Measurements from ENCODE around the gene UBXN11.
"Not testable (repeated sequence)": the region's sequence is repeated elsewhere in the genome, so short reads cannot be mapped to it uniquely, and the experiment has no call there.

Gene UBXN11

DNA sequence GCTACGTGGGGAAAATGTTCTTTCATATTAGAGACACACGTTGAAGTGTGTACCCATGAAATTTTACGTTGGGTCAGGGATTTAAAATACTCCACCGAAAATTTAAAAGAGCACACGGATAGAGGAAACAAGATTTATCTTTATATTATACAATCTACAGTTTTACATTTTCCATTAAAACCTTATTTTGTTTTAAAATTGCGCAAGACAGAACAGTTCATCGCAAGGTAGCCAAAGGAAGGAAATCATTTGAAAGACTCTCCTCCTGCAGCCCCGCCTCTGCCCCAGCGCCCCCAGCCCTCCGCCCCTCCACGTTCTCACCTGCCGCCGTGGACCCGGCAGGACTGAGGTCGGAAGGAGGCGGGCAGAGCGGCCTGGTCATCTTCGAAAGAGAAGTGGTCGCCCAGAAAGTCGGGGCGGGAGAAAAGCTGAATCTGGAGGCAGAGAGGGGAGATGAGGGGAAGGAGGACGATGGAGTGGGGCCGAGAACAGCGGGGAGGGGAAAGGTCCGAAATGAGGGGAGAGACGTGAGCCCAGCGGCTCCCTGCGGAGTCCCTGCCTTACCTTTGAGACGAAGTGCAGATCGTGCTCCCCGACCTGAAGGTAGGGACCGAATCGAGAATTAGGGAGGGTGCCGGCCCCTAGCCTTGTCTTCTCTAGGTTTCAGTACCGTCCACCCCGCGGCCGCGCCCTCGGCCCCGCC lies 29.5 kb upstream of the UBXN11 start:
- peak; percentile 22 for DNase-seq

DNA sequence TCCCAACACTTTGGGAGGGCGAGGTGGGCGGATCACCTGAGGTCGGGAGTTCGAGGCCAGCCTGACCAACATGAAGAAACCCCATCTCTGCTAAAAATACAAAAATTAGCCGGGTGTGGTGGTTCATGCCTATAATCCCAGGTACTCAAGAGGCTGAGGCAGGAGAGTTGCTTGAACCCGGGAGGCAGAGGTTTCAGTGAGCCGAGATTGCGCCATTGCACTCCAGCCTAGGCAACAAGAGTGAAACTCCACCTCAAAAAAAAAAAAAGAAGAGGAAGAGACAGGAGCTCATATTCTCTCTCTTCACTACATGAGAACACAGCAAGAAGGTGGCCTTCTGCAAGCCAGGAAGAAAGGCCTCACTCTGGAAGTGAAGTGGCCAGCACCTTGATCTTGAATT lies 26.9 kb upstream of the UBXN11 start:
- DNase-seq: not testable (repeated sequence)

- no peak for DNase-seq
Measured at GRCh38 chr1:26330276-26330675, 23.8 kb upstream of the UBXN11 start.

- DNase-seq: not testable (repeated sequence)
Measured at GRCh38 chr1:26329380-26329779, 22.9 kb upstream of the UBXN11 start.

GRCh38 chr1:26328597-26328996 lies 22.2 kb upstream of the UBXN11 start:
- no peak for DNase-seq

DNA sequence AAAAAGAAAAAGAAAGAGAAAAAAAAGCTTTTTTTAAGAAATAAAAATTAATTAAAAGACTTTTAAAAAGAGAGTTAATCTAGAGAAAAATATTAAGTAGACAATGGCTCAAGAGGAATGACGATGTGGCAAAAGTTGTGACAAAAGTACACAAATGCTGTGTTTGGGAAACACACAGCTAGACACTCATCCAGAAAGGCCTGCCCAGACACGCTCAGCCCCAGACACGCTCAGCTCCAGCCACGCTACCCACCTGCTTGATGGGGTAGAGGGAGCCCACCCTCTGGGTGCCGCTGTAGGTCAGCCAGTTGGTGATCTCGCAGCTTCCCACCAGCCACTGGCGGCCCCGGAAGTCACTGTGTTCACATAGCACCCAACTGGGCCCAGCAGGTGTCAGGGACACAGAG lies 21.5 kb upstream of the UBXN11 start:
- peak; percentile 56 for DNase-seq

- DNase-seq: no peak
Measured at GRCh38 chr1:26324550-26324949, 18.1 kb upstream of the UBXN11 start.

GRCh38 chr1:26323382-26323781 lies 16.9 kb upstream of the UBXN11 start:
- no peak for DNase-seq

GRCh38 chr1:26322042-26322331 lies 15.6 kb upstream of the UBXN11 start:
- no peak for DNase-seq

DNA sequence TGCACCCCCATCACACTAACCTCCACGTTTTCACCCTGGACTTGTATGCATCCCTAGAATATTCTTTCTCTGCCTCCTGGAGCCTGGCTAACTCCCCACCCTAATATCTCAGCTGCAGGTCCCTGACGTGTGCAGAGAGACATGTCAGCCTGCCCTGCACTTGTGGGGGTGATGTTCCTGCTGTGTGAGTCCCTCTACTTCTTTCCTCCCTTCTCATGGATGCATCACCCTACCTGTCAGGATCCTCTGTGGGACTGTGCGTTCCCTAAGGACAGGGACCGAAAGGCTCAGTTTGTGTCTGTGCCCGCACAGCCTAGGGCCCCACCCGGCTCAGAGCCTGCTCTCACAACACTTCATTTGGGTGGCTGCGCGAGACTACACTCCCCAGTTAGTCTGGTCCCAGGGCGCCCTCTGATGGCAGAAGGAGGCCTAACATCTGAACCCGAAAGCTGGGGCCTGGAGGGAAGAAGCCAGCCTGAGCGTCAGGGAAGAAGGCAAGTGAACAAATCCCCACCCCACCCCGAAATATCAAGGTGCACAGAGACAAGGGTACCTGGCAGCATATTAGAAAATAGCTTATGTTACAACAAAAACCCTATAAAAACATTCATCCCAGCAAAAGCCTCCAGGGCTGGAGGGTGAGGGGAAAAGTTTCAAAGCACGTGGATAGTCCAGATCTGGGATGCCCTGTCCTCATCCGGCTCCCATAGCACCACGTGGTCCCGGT lies 15.0 kb upstream of the UBXN11 start:
- peak; percentile 62 for DNase-seq

GRCh38 chr1:26320896-26321295 lies 14.5 kb upstream of the UBXN11 start:
- no peak for DNase-seq

- no peak for DNase-seq
Measured at GRCh38 chr1:26318338-26319064, 12.1 kb upstream of the UBXN11 start.

DNA sequence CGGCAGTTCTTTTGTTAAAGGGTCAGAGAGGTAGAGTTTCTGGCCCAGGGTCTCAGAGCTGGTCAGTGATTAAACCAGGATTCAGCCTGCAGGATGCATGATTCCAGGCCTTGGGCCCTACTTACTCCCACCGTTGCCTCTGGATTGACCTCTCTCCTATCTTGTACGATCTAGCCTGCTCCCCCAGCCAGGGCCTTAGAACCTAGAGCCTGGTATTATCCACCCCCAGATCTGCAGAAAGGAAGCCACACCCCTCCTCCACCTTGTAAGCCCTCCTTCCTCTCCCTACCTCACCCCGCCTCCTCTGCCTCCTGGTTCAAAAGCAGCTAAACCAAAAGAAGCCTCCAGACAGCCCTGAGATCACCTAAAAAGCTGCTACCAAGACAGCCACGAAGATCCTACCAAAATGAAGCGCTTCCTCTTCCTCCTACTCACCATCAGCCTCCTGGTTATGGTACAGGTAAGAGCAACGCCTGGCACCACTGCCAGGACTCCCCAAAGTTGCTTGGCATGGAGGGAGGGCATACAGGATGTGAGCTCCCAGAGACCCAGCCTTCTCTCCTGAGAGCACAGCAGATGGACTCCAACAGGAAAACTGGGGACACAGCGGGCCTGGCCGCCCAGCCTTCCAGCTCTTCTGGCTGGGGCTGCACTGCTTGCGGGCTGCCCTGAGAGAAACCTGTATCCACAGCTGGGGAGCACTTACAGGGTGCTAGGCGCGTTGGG lies 11.3 kb upstream of the UBXN11 start, which contains the start of gene CD52:
TSS of gene CD52 (plus strand) at position 347 of the 726 bp plus-strand sequence. CDS start at position 407, 60 bp downstream.
- DNase-seq: no peak

GRCh38 chr1:26317146-26317545 lies 10.7 kb upstream of the UBXN11 start:
- DNase-seq: no peak

- DNase-seq: no peak
Measured at GRCh38 chr1:26315874-26316850, 9.7 kb upstream of the UBXN11 start.

- no peak for DNase-seq
Measured at GRCh38 chr1:26314501-26314900, 8.1 kb upstream of the UBXN11 start.

DNA sequence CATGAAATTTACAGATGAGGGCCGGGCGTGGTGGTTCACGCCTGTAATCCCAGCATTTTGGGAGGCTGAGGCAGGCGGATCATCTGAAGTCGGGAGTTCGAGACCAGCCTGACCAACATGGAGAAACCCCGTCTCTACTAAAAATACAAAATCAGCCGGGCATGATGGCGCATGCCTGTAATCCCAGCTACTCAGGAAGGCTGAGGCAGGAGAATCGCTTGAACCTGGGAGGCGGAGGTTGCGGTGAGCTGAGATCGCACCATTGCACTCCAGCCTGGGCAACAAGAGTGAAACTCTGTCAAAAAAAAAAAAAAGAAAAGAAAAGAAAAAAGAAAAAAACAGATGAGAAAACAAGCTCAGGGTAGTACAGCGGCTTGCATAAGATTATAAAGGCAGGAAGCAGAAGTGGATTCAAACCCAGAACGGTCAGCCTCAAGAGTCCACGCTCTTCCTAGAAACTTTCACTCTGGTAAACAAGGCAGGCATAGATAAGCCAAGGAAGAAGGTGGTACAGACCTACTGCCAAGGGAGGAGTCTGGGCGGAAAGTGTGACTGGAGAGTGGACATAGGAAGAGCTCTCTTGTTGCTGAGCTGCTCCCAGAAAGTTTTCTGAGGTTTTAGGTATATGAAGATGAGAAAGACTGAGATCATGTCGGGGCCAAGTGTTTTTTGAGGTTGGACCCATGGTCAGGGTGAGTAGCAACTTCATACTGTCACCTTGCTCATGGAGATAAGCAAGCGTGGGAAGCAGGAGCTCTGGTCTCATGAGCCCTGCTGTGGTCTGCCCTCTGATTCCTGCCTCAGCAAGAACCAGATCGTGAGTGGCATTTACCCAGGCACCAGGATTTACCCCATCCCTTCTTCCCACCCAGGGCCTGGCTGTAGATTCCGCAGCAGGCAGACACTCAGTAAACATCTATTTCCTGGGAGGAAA lies 1.8 kb upstream of the UBXN11 start:
- not testable (repeated sequence) for DNase-seq

- DNase-seq: no peak
Measured at GRCh38 chr1:26307363-26307781, 936 bp upstream of the UBXN11 start.

GRCh38 chr1:26305667-26306289 lies 658 bp downstream of the UBXN11 start:
- no peak for DNase-seq

DNA sequence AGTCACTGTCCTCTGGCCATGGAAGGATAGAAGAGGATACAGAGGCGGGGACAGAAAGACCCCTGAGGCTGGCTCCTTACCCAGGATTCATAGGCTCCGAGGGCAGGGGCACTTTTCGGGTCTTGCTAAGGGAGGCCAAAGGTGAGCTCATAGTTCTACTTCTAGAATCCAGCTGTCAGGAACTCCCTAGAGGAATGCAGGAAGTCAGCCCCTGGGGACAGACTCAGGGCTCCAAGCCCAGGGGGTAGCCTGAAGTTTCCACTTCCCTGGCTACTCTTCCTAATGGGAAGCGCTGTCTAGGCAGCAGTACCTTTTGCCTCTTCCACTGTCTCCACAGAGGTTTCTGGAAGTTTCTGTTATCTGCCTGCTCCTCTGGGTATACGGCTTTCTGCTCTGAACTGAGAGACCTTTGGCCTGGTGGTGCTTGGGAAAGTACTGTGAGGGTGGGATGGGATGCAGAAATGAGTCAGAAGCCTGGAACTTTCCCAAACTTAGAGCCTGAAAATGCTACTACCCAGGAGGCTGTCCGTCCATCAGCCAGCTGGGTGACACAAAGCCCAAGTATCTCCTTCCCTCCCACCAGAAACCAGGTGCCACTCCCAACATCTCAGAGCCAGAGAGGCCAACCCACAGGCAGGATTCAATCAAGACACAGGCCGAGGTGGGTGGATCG lies 3.6 kb downstream of the UBXN11 start:
- DNase-seq: peak; percentile 29

Data from NCI-H2171 (cell line).